HL-60/S4 treated with retinoic acid at 250 ng/mL for 4 days and 3 days (cell line): Measurements from ENCODE around the gene RUNDC3A.

Experiments used
- in situ Hi-C: fragments of 300-500 bp; cut with MboI; formaldehyde crosslinking; loops from 2 replicates; pipeline ENCODE4 v1.7.0; 2022; ENCODE audit warnings: low sequenced_read_pairs

The RUNDC3A gene

GRCh38 chr17:44308320-44308818 is at the start of gene RUNDC3A:
Gene RUNDC3A, plus strand, starts transcription at chr17:44308601. Its CDS starts 232 bp downstream, at chr17:44308833.
- in situ Hi-C loops = no loop called here

DNA sequence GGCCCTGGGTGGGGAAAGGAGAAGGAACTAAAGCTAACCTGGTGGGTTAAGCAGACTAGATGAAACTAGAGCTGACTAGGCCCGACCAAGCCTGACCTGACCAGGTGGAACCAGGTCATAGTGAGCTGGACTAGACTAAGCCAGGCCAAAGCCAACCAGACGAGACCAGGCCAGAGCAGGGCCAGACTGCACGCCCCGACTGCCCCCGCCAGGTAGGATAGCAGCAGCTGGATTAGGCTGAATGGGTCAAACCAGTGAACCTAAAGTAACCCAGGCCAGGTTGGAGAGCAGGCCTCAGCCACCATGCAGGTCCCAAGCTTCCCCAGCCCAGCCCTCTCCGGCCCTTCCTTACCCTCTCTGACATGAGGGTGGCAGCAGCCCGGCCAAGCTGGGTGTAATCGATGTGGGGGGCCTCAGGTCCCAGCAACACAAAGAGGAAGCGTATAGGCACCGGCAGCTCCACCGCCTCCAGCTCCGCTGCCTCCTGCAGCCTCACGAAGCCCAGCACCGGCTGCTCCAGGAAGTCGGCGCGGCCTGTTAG is 49.5 kb upstream of the RUNDC3A start:
- in situ Hi-C loops = no loop called here

DNA sequence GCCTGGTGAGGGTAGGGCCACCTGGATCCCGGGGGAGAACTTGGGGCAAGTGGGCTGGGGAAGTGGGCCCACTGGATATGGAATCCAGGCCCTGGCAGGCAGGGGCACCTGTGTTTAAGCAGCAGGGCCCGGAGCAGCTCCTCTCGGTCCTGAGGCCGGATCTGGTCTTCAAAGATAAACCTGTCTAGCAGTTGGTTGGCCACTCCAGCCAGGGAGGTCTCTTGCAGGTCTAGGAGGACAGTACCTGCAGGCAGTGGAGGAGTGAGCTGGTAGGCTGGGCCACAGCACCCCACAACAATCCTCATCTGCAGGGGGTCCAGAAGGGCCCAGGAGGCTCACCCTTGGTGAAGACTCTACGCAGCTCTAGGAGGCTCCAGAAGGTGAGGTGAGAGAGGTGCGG is 48.1 kb upstream of the RUNDC3A start:
- in situ Hi-C loops = no loop called here

DNA sequence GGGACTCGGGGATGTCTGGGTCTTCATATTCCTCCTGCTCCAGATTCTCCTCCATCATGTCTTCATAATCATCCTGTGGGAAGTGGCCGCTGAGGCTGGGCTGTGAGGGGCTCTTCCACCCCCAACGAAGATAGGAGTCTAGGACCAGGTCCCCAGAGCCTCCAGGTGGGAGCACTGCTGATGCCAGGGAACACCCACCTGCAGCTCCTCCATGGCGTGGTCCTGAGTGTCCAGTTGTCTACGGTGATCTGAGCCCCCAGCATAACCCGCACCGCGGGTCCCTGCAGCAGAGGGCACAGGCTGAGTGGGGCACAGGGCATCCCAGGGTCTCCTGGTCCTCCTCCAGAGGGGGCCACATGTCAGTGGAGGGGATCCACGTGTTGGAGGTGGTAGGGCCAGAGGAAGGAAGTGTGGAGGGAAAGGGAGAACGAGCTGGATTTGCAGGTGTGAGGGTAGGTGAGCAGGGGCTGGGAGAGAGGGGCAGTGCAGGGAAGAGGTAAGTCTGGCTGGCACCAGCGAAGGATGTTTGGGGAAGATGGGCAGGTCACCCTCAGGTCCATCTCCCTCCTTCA is 45.7 kb upstream of the RUNDC3A start:
- in situ Hi-C loops = no loop called here

DNA sequence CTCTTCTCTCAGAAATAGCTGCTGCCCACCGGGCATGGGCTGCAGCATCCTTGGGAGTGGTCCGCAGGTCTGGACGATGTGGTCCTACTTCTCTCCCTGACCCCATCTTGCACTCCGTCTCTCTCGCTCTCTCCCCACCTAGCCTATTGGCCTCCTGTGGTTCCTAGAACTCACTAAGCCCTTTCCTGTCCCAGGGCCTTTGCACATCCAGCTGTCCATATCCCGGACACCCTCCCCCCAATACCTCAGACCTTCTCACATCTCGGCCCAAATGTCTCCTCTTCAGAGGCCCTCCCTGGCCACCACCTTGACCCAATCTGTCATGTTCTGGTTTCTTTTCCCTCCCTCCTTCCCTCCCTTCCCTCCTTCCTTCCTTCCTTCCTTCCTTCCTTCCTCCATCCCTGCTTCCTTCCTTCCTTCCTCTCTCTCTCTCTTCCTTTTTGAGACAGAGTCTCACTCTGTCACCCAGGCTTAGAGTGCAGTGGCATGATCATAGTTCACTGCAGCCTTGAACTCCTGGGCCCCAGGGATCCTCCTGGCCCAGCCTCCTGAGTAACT is 45.0 kb upstream of the RUNDC3A start:
- in situ Hi-C loops = no loop called here

GRCh38 chr17:44266402-44267164 is 41.8 kb upstream of the RUNDC3A start:
- in situ Hi-C loops = no loop called here

GRCh38 chr17:44267165-44267455 is 41.3 kb upstream of the RUNDC3A start:
- in situ Hi-C loops = no loop called here

DNA sequence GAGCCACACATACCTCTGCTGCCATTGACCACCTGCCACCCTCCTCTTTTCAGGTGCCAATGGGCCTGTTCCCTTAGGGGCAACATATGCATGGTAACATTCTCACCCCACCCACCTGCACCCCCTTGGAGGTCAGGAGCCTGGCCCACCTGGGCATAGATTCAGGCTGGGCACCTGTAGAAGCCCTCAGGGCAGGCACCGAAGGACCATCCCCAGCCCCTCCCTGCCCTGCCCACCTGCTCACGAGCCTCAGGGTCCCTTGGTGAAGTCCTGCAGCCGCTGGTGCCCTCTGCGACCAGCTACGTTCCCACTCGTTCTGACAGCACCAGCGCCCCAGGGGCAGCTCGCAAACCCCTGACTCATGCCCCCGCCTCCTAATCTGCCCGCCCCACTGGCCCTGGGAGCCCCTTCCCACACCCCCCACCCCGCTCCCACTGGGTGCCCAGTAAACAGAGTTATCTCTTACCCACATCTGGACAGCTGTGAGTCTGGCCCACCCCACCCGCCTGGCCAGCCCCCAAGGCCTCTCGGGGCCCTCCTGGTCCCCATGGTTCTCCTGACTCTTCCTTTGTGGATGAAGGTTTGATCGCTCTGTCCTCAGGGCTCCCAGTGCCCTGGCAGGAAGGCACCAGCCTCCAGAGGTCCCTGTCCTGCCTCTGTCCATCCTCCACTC is 40.4 kb upstream of the RUNDC3A start, which contains the start of gene SLC4A1:
Gene SLC4A1, minus strand, starts transcription at position 318 of the 673 bp plus-strand sequence. CDS start 5,269 bp downstream, outside the sequence.
- in situ Hi-C loops = no loop called here

DNA sequence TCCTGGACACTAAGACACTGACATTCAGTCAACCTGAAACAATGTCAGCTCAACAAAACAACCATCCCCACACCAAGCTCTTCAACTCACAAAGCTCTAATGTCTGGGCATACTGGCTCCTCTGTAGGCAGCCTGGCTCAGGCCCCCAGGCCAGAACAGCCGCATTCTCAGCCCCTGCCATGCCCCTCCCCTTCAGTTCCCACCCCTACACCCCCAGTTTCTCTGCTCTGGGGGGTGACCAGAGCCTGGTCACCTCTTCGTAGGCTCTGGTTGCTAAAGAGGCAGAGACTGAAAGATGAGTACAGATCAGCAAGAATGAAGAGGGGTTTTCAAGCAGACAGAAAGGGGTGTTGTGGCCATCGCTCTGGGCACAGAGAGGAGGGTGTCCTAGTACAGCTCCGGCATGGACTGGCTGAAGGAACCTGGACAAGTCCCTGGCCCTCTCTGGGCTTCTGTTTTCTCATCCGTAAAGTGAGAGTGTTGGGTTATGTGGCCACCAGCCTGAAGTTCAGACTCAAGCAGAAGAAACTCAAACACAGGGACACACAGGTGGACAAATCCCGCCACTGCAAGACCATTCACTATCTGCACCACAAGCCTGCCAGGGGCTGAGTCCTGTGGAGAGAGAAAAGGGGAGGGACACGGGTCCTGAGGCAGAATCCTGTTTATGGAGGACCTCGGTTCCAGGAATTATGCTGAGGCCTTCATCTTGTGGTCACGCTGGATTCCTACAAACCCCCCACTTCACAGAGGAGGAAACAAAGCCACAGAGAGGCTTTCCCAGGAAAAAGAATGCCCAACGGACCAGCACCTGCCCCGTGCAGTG is 39.5 kb upstream of the RUNDC3A start:
- in situ Hi-C loops = no loop called here

DNA sequence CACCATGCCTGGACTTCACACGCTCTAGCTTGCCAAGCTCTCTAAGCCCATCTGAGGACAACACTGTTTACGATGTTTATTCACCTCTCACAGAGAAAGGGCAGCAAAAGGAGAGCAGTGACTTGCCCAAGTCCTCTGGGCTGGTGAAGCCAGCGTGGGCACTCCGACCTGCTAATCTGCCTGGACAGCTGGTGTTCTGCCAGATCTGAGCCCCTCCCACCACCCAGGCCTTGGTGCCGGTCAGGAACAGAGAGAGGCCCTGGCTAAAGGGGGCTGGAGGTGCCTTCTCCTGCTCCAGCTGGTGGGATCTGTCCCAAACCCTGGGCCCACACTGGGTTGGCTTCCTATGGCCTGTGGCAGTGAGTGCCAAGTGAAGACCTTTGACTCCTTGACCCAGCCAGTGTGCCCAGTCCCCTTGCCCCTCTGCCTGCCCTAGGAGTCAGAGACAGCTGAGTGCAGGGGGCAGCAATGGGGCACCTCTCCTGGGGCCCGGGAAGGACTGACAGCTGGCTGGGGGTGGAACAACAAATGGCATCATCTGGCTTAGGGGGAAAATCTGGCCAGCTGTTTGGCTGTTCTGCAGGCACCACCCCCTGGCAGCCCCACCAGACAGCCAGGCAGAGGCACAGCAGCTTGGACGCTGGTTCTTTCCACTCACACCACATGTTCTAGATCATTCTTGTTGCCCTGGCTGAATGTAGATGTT is 38.7 kb upstream of the RUNDC3A start:
- in situ Hi-C loops = no loop called here

DNA sequence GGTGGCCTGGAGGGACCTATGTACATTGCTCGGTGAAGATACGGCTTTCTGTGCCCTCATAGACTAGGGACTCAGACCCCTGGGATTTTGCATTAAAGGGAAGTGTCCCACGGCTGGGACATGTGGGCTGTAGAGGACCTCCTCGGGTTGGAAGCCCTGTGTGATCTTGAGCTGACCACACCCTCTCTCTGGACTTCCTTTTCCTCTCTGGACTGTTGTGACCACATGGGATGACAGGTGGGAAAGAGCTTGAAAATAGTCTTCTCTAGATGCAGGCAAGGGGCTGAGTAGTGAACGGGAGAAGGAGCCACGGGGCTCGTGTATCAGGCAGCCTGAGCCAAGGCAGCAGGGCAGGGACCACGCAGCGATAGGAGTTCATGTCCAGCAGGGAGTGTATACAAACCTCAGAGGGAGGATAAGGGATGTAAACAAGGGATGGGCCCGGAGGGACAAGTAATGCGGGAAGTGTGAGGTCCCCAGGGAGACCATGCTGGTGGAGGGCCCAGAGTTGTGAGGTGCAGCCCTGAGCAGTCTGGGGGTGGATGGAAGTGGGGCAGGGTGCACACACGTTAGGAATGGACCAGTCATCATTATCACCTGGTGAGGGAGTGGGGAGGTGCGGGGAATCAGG is 36.0 kb upstream of the RUNDC3A start:
- in situ Hi-C loops = no loop called here

- in situ Hi-C loops = no loop called here
Measured at GRCh38 chr17:44272954-44273353, 35.4 kb upstream of the RUNDC3A start.

DNA sequence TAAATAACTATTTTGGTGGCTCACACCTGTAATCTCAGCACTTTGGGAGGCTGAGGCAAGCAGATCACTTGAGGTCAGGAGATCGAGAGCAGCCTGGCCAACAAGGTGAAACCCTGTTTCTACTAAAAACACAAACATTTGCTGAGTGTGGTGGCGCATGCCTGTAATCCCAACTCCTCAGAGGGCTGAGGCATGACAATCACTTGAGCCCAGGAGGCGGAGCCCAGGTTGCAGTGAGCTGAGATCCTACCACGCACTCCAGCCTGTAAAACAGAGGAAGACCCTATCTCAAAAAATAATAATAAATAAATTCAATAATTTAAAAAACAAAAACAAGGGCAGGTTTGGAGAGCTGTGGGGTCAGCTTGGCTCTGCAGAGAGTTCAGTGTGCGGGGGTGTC is 34.8 kb upstream of the RUNDC3A start:
- in situ Hi-C loops = no loop called here

DNA sequence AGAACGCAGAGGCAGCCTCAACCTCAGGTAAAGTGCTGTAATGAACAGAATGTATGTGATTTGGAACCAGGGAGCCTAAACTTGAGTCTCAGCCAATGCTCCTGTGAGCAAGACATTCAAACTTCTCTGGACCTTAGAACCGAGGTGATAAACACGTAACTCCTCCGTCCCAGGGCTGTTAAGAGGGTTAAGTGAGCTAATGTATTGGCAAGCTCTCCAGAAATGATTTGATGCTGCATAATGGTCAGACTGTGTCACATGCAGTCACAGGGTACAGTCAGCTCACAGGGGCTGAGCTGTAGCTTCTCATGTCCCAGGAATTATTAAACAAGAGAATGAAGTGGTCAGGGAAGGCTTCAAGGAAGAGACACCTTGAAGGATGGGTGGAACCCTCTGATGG is 30.4 kb upstream of the RUNDC3A start:
- in situ Hi-C loops = no loop called here

DNA sequence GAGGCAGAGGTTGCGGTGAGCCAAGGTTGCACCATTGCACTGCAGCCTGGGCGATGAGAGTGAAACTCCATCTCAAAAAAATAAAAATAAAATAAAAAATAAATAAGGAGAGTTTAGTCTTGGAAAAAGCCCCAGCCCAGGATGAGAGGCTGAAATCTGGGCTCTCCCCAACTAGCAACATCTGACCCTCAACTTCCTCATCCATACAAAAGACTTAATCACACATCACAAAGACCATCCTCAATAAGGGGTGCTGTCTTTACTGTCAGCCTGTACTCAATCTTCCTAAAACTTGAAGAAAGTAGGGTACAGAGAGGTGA is 29.1 kb upstream of the RUNDC3A start:
- in situ Hi-C loops = no loop called here

DNA sequence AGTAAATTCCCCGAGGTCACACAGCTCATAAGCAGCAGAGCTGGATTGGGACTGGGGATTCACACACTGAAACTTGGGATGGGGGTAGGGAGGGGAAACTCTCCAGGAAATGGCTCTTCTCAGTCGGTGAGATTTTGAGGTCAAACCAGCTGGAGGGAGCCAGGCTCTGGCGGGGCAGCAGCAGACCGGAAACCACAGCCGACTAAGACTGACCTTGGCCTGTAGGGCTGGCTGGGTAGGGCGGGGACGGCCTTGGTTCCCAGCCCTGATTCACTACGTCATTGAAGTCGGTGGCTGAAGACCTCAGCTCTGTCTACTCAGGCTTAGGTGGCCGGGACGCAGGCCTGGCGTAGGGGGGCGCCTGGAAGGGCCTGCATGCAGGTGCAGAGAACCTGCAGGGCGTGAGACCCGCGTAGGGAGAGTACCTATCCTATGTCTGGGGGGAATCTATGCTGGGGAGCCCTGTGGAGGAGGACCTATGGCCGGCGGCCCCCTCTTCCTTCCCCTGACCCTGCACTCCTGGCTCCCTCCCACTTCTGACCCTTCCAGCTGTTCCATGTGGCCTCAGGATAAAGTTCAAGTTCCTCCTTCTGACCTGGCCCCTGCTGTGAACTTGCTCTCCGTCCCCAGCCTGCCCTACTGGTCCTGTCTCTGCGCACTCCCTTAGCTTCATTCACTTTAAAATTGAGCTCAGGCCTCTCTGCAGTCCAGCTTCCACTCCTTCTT is 28.6 kb upstream of the RUNDC3A start:
- in situ Hi-C loops = no loop called here

DNA sequence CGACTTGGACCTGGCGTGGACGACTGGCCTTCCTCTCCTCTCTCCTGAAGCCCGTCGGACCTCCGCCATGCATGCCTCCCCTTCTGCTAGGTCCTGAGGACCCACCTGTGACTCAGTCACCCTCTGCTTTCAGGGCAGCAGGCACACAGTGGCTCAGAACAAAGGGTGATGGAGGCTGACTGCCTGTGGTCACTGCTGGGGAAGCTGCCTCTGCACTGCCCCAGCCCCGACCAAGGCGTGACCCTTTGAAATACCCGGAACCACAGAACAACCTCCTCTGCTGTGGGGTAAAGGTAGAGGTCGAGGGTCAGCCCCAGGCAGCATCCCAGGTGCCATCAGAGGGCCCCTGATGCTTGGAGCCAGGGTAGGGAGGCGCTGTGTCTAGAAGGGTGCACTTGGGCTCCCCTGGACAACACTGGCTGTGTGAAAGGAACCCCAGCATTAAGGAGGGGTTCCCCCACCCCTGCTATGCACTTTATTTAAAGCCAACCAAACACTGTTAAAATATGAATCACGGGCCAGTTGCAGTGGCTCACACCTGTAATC is 27.9 kb upstream of the RUNDC3A start:
- in situ Hi-C loops = no loop called here

- in situ Hi-C loops = no loop called here
Measured at GRCh38 chr17:44281570-44281969, 26.8 kb upstream of the RUNDC3A start.

DNA sequence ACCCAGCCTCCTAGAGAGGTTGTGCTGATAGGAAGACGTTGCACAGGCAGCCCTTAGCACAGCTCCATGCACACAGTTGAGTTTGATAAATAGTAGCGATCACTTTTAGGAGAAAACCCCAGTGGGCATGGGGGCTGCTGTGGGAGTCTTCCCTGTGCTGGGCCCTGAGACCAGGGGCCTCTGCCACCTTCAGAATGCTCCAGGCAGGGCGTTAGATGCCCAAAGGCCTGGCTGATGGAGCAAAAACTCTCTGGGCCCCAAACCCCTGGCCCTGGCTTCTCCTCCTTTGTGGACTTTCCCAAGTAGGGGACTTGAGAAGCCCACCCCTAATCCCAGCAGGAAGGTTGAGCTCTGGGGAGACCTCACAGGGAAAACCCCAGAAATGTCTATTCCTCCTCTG is 26.1 kb upstream of the RUNDC3A start:
- in situ Hi-C loops = no loop called here
